ACHN (cell line): ENCODE data around the gene CHRDL2.

Experiments used
- DNase-seq: peaks from one replicate; pipeline ENCODE4 v3.0.0-alpha.2; 2015
- in situ Hi-C: cut with HindIII; loops from 2 replicates; pipeline ENCODE4 v1.10.0; 2017; ENCODE audit warnings: low sequenced_read_pairs, low pct_ligation_motif_present, low pct_unique_long_range_greater_than_20kb

Gene CHRDL2

GRCh38 chr11:74720596-74721478 is 10.4 kb downstream of the CHRDL2 start:
- in situ Hi-C loops = no loop called here
- no peak for DNase-seq

GRCh38 chr11:74719011-74719410 is 12.2 kb downstream of the CHRDL2 start:
- in situ Hi-C loops = no loop called here
- DNase-seq = no peak

GRCh38 chr11:74717221-74717969 is 13.8 kb downstream of the CHRDL2 start:
- in situ Hi-C loops = no loop called here
- DNase-seq = no peak

GRCh38 chr11:74714904-74715303 is 16.3 kb downstream of the CHRDL2 start:
- in situ Hi-C loops = no loop called here
- no peak for DNase-seq

GRCh38 chr11:74713686-74714085 is 17.5 kb downstream of the CHRDL2 start:
- in situ Hi-C loops = no loop called here
- no peak for DNase-seq

- DNase-seq = no peak
- in situ Hi-C loops = no loop called here
These were observed 20.8 kb downstream of the CHRDL2 start for GRCh38 chr11:74710281-74710938.

- in situ Hi-C loops = no loop called here
- DNase-seq = no peak
These were observed 22.1 kb downstream of the CHRDL2 start for GRCh38 chr11:74709175-74709574.

- in situ Hi-C loops = no loop called here
- no peak for DNase-seq
These were observed 23.4 kb downstream of the CHRDL2 start for GRCh38 chr11:74707602-74708510.

- in situ Hi-C loops = no loop called here
These were observed 24.0 kb downstream of the CHRDL2 start for GRCh38 chr11:74707182-74707581.

GRCh38 chr11:74703211-74703610 is 28.0 kb downstream of the CHRDL2 start:
- in situ Hi-C loops = no loop called here
- no peak for DNase-seq

More at GRCh38 chr11:74707182-74707581, 24.0 kb downstream of the CHRDL2 start:
- no peak for DNase-seq

- peak; percentile 60 for DNase-seq
- in situ Hi-C loops = no loop called here
These were observed 28.7 kb downstream of the CHRDL2 start for GRCh38 chr11:74702383-74703007.

- no peak for DNase-seq
- in situ Hi-C loops = no loop called here
These were observed 29.9 kb downstream of the CHRDL2 start for GRCh38 chr11:74701351-74701750.

- in situ Hi-C loops = no loop called here
- no peak for DNase-seq
These were observed 31.4 kb downstream of the CHRDL2 start for GRCh38 chr11:74699615-74700396.

GRCh38 chr11:74697722-74698121 is 33.5 kb downstream of the CHRDL2 start:
- no peak for DNase-seq
- in situ Hi-C loops = no loop called here

- peak; percentile 17 for DNase-seq
- in situ Hi-C loops = no loop called here
These were observed 34.1 kb downstream of the CHRDL2 start for GRCh38 chr11:74696939-74697675.

- in situ Hi-C loops = no loop called here
- no peak for DNase-seq
These were observed 34.7 kb downstream of the CHRDL2 start for GRCh38 chr11:74696500-74696899.
